KOPT-K1 (cell line): ENCODE measurements around the gene OAF.

ENCODE experiments used
- H3K27ac ChIP-seq: fragments of 200-600 bp; sonication (generic); 2 replicates; pipeline ENCODE4 v1.5.1; 2016; ENCODE audit warnings: antibody characterized with exemption, mild to moderate bottlenecking, low read depth, low read length; ENCODE audit not compliant: poor library complexity, severe bottlenecking
- H3K36me3 ChIP-seq: fragments of 200-600 bp; sonication (generic); 2 replicates; pipeline ENCODE4 v1.5.1; 2017; ENCODE audit warnings: antibody characterized with exemption, mild to moderate bottlenecking, low read length, moderate library complexity; ENCODE audit not compliant: insufficient read depth
- H3K9me3 ChIP-seq: fragments of 200-600 bp; sonication (generic); 2 replicates; pipeline ENCODE4 v1.5.1; 2017; ENCODE audit warnings: antibody characterized with exemption, low read length, mild to moderate bottlenecking; ENCODE audit not compliant: insufficient read depth, poor library complexity, severe bottlenecking

The OAF gene

DNA sequence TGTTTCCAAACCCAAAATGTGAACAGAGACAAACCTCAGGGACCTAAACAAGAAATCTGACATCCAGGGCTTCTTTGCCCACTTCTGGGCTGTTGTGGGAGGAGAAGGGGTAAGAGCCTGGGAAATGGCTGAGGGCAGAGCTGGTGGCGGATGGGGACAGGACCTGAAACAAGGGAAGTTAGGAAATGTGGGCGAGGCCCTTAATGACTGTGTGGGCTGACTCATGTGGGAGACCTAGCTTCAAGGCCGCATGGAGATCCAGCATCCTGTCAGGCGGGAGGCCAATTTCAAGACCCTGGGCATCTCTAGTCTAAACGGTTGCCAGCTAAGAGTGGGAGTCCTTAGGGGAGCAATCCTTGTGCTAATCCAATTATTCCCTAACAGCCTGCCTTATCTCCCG lies 2.1 kb upstream of the OAF start:
- H3K36me3 ChIP-seq, result no peaks in the 10 kb centered on the region
- H3K27ac ChIP-seq, result no peak overlapping the region
- H3K9me3 ChIP-seq, result no peaks in the 10 kb centered on the region

DNA sequence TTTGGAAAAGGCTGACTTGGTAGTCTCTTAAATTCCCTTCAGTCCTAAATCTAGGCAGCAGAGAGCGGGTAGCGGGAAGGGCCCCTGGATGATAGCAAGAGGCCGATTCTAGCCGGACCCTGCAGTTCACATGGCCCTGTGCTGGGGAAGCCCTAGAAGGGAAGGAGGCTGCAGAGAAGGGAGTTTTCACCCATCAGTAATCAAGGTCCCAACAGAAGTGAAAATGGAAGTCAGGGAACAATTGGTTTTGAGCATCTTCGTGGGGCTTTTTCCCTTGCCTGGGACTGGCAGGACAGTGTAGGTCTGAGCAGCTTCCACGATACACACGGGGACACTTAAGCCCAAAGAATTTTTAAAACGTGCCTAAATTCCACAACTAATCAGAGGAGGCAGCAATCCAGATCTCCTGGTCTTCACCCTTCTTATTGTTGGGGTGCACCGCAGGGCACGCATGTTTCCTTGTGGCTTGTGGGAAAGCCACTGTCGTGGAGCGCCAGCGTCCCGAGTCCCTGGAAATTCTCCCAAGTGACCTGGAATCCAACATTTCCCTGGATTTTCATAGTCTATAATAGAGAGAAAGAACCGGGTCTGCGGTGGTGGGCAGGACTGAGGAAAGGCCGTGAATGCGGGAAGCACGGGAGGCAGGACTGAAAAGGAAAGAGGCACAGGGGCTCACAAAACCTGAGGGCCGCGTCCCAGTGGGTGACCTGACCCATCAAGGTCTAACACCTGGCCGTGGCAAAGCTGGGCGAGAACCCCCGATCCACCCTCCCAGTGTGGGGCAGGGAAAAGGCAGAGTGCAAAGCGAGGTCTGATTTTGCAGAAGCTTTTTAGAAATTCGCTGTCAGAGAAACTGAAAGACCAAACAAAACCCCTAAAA lies 846 bp upstream of the OAF start:
- H3K9me3 ChIP-seq, result no peaks in the 10 kb centered on the region
- H3K36me3 ChIP-seq, result no peaks in the 10 kb centered on the region
- H3K27ac ChIP-seq, result no peak overlapping the region

DNA sequence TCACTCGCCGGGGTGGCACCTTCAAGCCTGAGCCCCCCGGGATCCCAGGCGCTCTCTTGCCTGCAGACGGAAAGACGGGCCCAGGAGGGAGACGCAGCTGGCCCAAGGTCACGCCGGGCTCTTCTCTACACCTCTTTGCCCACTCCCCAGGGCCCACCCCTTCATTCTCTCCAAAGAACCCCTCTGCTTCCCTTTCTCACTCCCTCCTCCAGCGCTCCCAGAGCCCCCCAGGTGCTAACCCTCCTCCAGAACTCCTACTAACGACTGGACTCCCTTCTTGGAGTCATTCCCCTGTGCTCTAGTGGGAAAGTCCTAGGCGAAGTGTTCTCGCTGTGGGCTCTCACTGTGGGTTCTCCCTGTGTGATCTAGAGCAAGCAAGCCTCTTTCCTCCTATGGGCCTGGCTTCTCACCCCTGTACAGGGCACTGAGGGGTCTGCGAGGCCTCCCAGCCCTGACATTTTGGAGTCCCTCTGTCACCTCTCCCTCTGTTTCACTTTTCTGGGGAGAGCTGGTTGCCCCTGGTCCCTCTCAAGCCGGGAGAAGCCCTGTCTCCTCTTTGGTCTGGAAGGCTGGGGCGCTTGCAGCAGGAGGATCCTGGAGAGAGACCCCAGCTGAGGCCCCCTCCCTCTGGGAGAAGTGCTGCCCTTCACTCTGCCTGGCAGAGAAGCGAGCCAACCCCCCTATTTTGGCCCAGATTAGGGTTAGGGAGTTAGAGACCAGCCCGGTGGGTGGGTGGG lies 858 bp downstream of the OAF start:
- Histone ChIP-seq H3K36me3 (no peaks in the 10 kb centered on the region), H3K9me3 (no peaks in the 10 kb centered on the region), H3K27ac (no peak overlapping the region)

DNA sequence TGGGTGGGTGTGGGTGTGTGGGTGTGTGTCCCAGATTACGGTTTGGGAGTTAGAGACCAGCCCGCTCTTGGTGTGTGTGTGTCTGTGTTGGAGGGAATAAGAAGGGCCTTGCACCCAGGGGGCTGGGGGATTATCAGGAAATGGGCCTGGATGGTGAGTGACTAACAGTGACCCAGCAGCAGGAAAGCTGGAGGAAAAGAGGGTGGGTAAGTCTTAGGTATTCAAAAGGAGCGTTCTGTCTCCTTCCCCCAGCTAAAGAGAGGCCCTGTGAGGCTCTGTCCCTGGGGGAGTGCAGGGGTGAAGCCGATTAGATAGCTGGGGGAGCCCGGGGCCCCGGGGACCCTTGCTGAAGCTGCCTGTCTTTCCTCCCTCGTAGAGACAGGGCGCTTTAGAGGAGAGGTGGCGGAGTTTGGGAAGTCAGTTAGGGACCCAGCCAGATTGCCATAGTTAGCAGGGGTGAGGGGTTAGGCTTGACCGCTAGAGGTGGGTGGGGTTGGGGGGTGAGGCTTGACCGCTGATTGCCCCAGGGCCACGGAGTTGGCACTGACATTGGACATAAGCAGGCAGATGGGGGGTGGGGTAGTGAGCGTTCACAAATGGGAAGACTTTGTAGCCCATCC lies 1.5 kb downstream of the OAF start:
- Histone ChIP-seq H3K9me3 (no peaks in the 10 kb centered on the region), H3K36me3 (no peaks in the 10 kb centered on the region), H3K27ac (no peak overlapping the region)

DNA sequence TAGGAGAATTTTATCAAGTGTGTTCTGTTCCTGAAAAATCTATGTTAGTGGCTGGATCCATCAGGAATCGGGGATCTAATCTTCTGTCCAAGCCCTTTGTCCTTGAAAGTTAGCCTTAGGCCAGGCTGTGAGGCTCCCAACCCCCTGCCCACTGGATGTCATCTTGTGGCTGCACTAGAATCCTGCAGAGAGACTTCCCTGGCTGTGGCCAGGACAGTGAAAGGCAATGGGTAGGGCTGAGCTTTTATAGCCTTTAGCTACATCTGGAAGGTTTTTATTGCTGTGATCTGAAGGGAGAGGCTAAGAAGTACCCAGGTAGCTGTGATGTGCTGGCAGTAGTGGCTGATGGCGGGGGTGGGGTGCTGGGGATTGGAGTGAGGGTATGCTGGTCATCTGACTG lies 2.1 kb downstream of the OAF start:
- H3K27ac ChIP-seq, result no peak overlapping the region
- H3K9me3 ChIP-seq, result no peaks in the 10 kb centered on the region

DNA sequence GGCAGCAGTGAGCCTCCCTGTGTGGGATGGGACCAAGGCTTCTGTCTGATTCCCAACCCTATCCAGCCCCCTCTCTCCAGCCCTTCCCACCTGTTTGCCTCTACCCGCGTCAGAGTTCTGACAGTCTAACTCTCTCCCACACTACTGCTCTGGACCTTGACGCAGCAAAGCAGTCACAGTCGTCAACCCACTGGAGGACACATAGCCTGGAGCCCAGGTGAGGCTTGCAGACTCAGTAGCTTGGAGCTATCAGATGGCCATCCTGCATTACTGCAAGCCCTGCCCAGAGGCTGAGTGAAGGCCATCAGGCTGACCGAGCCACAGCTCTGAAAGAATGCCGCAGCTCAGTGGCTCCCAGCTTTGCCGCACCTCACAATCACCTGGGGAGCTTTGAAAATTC lies 3.7 kb downstream of the OAF start:
- Histone ChIP-seq H3K36me3 (no peaks in the 10 kb centered on the region), H3K27ac (no peak overlapping the region), H3K9me3 (no peaks in the 10 kb centered on the region)

More for the DNA sequence above, 2.1 kb downstream of the OAF start:
- no peaks in the 10 kb centered on the region for H3K36me3 ChIP-seq

DNA sequence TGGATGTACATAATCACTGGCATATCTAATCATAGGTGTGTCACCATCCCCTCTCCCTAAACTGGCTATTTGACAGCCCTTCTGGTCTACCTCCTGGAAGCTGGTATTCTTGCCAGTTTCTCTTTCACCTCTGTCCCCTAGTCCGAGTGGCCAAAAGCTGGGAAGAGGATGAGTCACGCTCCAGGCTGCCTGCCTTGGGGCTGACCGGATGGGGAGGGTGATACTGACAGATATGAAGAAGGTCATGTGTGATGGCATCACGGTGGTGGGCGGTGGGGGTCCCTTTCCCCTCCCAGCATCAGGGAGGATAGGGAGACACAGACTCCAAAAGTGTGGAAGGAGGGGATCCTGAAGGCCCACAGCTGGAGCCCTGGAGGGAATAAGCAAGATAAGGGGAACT lies 4.8 kb downstream of the OAF start:
- Histone ChIP-seq H3K36me3 (no peaks in the 10 kb centered on the region), H3K27ac (no peak overlapping the region), H3K9me3 (no peaks in the 10 kb centered on the region)

DNA sequence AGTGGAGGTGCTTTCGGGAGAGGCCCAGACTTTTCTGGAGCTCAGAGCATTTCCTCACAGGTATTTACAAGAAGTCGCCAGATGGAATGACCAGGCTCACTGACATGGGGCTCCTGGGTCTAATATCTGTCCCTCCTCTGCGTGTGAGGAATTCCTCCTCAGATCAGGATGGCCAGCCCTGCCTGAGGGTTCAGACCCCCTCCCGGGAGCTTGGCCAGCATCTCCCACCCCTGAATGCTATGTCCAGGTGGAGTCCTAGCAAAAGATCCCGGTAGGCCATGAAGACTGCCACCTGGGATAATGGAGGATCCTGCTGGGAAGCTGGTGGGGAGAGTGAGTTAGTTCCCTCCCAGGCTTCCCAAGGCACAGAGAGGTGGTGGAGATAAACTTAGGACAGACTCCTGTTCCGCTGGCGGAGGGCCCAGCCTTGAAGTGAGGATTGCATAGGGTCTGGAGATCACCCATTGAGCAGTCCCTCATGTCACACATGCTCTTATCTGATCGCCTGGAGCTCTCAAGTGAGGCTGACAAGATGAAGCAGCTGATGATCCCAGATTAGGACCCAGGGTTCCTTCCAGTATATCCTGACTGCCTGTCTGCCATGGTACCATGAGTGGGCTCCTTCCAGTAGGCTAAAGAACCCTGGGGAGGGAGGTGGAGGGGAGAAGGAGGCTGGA lies 5.7 kb downstream of the OAF start:
- H3K27ac ChIP-seq, result no peak overlapping the region
- H3K36me3 ChIP-seq, result no peaks in the 10 kb centered on the region
- no peaks in the 10 kb centered on the region for H3K9me3 ChIP-seq

DNA sequence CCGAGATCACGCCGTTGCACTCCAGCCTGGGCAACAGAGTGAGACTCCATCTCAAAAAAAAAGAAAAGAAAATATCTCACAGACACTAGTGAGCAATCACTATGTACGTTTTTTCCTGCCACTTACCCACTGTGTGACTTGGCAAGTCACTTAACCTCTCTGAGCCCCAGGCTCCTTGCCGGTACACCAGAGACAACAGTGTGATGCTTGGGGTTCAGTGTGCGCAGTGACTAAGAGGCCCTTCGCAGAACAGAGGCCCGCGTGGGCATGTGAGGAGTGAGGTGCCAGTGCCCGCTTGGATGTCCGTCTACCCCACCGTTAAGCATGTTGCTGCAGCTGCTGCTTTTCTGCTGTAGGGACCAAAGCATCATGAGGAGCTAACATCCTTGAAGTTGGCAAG lies 6.7 kb downstream of the OAF start:
- Histone ChIP-seq H3K9me3 (no peaks in the 10 kb centered on the region), H3K36me3 (no peaks in the 10 kb centered on the region), H3K27ac (no peak overlapping the region)

DNA sequence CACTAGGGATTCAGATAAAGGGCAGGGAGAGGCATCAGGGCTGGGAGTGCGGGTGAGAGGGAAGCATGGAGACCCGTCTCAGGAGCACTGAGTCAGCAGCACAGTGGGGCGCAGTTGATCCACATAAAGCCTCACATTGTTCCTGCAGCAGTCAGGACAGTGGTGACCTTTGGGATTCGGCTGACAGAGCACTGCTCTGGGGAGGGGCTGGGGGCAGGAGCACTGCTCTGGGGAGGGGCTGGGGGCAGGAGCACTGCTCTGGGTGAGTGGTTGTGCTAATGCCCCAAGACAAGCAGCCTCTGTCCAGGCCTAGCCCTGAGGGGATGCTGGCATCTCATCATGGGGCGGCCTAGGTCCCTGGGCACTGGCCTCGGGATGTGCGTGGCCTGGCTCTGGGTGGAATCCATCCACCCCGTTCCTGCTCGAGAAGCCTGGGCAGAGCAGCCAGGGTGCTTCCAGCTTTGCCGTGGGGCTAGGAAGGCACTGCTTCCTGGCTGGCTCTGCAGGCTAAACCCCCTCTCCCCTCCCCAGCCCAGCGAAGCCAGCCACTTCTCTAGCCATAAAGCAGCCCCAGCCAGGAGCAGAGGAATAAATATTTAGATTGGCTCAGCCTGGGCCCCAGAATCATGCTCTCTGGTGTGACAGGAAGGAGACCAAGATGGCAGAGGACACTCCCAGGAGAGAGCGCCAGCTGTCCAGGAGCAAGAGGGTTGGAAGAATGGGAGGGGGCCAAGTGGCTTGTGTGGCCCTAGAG lies 7.3 kb downstream of the OAF start:
- Histone ChIP-seq H3K27ac (no peak overlapping the region), H3K36me3 (no peaks in the 10 kb centered on the region), H3K9me3 (no peaks in the 10 kb centered on the region)

DNA sequence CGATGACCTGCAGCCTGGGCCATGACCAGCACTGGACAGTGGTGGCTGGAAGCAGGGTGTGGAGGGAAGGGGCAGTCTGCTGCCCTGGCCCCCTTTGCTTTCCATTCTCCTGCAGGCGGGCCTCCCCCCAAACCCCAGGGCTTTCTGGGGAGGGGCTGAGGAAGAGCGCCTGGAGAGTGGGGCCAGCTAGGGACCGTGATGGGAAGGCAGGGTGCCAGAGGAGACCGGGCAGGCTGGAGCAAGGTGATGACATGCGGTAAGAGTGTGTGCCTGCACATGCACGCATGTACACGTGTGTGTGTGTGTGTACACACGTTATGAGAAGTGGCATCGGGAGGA lies 7.8 kb downstream of the OAF start:
- Histone ChIP-seq H3K36me3 (no peaks in the 10 kb centered on the region), H3K9me3 (no peaks in the 10 kb centered on the region), H3K27ac (no peak overlapping the region)

DNA sequence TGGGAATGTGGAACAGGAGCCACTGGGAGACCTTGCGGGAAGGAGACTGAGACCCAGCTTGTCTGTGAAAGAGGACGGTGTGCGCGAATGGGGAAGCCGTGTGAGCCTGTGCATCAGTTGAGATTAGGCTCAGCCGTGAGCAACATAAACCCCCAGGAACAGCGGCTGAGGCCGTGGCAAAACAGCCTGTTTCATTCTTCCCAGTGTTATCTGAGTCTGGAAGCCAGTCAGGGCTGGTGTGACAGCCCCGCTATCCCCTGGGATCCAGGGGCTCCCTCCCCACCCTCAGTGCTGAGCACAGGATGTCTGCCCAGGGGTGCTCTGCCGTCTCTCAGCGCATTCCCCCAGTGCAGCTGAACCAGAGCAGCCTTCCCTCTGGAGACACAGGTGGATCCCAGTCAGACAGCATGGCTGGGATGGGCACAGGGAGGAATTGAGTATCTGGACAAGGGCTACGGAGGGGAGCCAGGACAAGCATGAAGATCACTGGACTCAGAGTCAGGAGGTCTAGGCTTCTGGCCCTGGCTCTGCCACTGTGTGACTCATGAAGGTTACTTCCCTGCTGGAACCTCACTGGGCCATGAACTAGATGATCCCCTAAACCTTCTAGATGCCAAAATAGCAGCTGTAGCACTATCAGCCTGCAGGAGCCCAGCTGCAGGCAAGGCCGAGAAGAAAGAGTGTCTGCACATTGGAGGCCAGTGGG lies 8.6 kb downstream of the OAF start:
- Histone ChIP-seq H3K9me3 (no peaks in the 10 kb centered on the region), H3K27ac (no peak overlapping the region), H3K36me3 (no peaks in the 10 kb centered on the region)

DNA sequence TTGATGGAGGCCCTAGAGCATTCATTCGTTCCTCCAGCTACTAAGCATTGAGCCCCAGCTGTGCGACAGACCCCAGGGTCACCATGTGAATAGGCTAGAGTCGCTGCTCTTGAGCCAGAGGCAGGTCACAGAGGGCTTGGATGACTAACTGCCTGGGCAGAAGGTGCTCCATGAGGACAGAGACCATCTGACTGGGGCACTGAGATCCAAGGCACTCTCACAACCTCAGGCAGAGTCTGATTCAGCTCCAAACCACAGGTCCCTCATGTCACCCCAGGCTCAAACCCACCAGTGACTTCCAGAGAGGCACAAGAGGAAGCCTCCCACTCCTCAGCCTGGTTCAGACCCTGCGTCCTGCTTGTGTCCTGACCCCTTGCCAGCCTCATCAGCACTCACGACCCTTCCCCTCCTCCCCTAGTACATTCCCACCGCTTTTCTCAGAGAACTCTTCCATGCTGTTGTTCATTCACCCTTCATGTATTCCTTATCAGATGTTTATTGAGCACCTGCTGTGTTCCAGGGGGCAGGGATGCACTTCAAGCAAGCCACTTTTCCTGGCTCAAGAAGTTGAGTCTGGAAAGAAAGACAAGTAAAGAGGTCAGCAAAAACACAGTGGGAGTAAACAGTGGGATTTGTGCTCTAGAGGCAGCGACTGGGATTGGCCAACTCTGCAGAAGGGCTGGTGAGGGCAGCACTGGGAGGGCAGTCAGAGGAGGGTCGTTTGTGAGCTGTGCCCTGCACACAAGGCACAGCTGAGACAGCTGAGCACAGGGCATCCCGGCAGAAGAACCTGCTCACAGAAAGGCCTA lies 9.3 kb downstream of the OAF start:
- Histone ChIP-seq H3K27ac (no peak overlapping the region), H3K9me3 (no peaks in the 10 kb centered on the region), H3K36me3 (no peaks in the 10 kb centered on the region)

DNA sequence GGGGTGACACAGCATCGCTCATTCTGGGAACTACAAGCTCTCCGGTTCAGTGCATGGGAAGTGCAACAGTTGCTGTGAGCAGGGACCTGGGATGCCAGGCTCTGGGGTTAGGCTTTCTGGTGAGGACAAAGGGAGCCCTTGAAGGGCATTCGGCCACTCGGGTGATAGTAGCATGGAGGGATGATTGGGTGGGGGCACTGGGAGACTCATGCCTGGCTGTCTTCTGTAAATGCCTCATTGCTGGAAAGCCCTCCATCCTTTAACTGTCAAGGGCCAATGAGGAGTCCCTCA lies 9.9 kb downstream of the OAF start:
- no peak overlapping the region for H3K27ac ChIP-seq
- H3K36me3 ChIP-seq, result no peaks in the 10 kb centered on the region
- no peaks in the 10 kb centered on the region for H3K9me3 ChIP-seq
